LNCaP clone FGC (cell line): ENCODE data around the gene TMEM200B.
A peak's percentile ranks its signal among the peaks of the same experiment; 100 is the strongest.

Source experiments
- DNase-seq: peaks from one replicate; pipeline ENCODE4 v3.0.0-alpha.2; 2011; ENCODE audit warnings: low read depth
- H3K4me3 ChIP-seq: 2 replicates; pipeline ENCODE4 v1.5.1; 2011; ENCODE audit warnings: mild to moderate bottlenecking, low read depth, low read length, control low read depth
- TF ChIP-seq, protein P1 (sequence below): IDR thresholded peaks from 2 replicates; pipeline ENCODE4 v1.5.1; 2012; ENCODE audit warnings: mild to moderate bottlenecking; ENCODE audit not compliant: control insufficient read depth, insufficient read depth; ENCODE audit errors: extremely low read depth

TMEM200B gene

DNA sequence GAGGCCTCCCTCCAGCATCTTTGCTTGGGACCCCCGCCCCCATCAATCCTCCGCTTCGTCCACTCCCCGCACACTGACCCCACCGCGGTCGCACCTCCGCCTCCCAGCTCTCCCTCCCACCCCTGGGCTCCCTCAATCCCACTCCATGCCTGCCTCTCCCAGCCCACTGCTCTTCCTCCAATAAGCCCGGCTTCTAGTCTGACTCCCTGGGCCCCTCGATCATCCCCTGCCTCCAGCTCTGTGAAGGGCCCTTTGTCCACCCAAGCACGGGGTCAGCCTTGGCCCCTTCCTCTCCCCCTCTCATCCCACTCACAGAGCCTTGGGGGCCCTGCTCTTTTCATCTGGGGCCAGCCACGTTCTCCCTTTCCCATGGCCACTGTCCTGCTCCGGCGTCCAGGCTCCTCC lies 1.5 kb upstream of the TMEM200B start:
- DNase-seq = no peak
- TF ChIP-seq, protein P1, sequence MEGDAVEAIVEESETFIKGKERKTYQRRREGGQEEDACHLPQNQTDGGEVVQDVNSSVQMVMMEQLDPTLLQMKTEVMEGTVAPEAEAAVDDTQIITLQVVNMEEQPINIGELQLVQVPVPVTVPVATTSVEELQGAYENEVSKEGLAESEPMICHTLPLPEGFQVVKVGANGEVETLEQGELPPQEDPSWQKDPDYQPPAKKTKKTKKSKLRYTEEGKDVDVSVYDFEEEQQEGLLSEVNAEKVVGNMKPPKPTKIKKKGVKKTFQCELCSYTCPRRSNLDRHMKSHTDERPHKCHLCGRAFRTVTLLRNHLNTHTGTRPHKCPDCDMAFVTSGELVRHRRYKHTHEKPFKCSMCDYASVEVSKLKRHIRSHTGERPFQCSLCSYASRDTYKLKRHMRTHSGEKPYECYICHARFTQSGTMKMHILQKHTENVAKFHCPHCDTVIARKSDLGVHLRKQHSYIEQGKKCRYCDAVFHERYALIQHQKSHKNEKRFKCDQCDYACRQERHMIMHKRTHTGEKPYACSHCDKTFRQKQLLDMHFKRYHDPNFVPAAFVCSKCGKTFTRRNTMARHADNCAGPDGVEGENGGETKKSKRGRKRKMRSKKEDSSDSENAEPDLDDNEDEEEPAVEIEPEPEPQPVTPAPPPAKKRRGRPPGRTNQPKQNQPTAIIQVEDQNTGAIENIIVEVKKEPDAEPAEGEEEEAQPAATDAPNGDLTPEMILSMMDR = no peak
- no peak overlapping the region for H3K4me3 ChIP-seq

DNA sequence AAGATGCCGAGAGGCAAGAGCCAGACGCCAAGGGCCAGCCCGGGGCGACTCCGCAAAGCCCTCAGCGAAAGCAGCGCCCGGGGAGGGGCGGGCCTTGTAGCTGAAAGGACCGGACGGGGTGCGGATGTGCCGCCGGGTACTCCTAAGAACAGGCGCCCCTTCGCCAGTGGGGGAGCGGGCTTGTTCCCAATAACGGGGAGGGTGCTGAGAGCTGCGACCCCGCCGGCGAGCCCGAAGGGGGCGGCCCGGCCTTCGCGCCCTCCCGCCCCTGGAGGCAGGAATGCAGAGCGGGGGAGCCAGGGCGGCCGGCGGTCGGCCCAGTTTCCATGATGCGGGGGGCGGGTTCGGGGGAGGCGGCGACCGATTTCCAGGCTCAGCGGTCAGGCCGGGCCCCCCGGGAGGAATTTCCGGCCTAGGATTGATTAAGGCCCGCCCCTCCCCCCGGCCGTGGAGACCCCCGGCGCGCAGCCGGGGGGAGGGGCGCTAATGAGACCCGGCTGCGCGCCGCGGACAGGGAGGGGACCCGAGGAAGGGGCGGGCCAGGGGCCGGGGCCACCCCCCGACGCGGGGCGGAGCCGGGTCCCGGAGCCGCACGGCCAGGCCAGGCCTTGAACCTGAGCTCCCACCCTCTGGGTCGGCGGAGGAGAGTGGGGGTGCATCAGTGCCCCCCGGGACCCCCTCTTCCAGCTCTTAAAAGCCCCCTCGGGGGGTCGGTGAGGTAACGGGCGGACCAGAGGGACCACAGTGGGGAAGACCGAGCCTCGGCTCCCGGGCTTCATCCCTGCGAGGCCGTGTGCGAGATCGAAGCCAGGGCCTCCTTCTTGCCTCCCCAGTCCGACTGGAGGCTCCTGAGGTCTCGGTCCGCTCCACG lies 898 bp upstream of the TMEM200B start:
- TF ChIP-seq, protein P1 = no peak
- no peak for DNase-seq
- peak overlapping the region; percentile 24 for H3K4me3 ChIP-seq

DNA sequence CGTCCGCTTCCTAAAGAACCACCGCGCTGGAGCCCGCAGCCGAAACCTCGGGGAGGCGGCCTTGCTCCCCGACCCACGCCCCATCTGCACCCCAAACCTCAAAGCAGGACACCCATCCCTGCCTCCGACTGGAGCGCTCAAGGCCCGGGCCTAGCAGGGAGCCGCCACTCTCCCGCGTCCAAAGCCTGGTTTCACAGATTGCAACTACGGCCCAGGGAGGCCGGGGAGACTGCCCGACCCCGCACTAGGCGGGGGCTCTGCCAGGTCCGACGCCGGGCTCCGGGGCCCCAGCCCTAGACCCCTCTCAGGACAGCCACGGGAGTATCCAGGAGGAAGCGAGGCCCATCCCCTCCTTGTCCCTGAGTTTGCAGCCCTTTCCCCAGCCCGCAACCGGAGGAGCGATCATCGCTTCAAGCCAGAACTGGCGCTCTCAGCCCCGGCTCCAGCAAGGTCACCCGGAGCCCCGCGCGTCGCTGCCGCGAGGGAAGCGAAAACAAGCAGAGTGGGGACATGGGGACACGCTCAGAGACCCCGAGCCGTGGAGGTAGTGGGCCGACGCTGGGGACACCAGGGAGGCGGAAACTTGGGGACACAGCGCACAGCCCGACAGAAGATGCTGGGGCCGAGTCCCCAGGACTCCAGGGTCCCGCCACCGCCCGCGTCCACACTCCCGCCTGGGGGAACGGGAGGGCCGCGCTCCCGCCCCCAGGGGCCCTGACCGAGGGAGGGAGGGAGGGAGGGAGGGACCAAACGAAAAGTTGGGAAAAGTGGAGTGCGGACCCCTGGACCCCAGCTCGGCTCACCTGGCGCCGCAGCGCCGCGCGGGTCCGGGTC lies 433 bp downstream of the TMEM200B start:
- TF ChIP-seq, protein P1 = no peak
- no peak overlapping the region for H3K4me3 ChIP-seq
- DNase-seq = no peak

DNA sequence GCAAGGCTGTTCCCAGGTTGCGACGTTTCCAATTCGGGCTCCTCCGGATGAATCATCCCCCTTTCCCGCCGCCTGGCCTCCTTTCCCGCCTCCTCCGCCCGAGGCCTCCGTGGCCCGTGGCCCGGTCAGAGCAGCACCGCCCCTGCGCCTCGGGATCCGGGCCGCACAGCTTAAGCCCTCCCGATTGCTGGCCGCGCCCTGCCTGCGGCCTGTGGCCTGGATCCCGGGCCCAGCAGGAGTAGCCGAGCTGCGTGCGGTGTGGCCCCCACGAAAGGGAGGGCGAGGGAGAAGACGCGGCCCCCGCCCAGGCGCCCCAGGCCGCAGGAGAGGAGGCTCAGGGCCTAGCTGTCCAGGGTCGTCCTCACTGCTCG lies 1.0 kb downstream of the TMEM200B start:
- no peak for DNase-seq
- TF ChIP-seq, protein P1 = no peak
- H3K4me3 ChIP-seq = no peak overlapping the region

DNA sequence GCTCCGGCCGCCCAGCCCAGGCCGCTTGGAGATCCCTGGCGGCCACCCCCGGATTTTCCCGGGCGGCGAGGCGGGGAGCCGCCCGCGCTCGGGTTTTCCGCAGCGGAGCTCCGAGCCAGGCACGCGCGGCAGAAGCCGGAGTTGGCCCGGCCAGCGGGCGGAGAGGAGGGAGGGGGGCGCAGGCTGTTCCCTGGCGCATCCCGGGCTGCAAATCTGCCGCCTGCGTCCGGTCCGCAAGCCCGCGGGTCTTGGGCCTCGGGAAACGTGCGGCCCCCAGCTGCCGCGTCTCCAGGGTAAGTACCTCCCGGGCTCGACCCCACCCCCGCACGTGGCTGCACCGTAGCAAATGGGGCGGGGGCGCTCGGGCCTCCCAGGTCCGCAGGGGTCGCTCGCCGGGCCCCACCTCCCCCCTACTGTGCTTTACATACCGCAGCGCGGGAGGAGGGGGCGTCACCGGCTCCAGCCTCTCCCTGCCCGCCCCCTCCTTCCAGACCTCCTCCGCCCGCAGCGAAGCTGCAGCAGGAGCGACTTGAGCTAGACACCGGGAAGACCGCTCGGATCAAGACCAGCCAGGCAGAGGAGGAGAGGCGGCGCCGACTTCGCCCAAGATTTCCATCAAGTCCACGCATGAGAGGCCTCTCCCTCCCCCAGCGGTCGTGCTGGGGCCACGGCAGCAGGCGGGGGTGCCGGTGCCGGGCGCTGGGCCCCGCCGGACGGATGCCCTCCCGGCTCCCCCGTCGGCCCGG lies 1.6 kb downstream of the TMEM200B start:
- no peak overlapping the region for H3K4me3 ChIP-seq
- no peak for DNase-seq
- TF ChIP-seq, protein P1 = no peak

DNA sequence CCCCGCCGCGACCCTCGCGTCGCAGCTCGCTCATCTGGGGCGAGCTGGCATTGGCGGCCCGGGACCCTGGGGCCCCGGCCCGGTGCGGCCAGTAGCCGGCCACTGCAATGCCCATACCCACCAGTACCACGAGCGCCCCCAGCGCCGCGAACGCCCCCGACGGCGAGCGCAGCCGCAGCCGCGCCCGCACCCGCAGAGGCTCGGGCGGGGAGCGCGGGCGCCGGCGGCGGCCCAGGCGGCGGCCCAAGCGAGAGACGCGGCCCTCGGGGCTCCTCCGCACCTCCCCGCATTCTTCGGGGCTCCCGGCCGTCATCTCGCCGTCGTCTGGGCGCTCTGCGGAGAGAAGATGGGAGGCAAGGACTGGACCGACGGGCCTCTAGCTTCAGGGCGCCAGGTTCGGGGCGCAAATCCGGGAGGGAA lies 2.2 kb downstream of the TMEM200B start:
- no peak for DNase-seq
- H3K4me3 ChIP-seq = no peak overlapping the region
- TF ChIP-seq, protein P1 = 0 out of 2 replicates have a peak, but pooled peaks have one; percentile 3
